Esophagus squamous epithelium (tissue), 5 donors: ENCODE results near the gene MBD3. TPM values are rescaled to one million over a fixed set of nuclear protein-coding genes. Genes with fewer than 3 reads are reported as not detected.
A peak's percentile ranks its signal among the peaks of the same experiment; 100 is the strongest.
"Not testable (repeated sequence)": the region's sequence is repeated elsewhere in the genome, so short reads cannot be mapped to it uniquely, and the experiment has no call there.

Experiments used
- DNase-seq: peaks from one replicate; lab custom pipeline; 2025; lab: John Stamatoyannopoulos, UW
- H3K27ac ChIP-seq, 4 donors: fragments of 200-600 bp; sonication (generic); one replicate each; pipeline ENCODE4 v1.5.1; 2016 to 2019; ENCODE audit warnings: mild to moderate bottlenecking in 1 of 4
- H3K27me3 ChIP-seq, 4 donors: fragments of 200-600 bp; sonication (generic); 1 replicate in 3 of 4; 2 replicates in 1 of 4; pipeline versions ENCODE4 v1.5.1 to v1.6.0; 2017 to 2021; ENCODE audit warnings: antibody characterized with exemption in 1 of 4
- H3K36me3 ChIP-seq, 3 donors: fragments of 200-600 bp; sonication (generic); one replicate each; pipeline ENCODE4 v1.5.1; 2016 to 2019
- H3K4me1 ChIP-seq, 3 donors: fragments of 200-600 bp; sonication (generic); one replicate each; pipeline ENCODE4 v1.5.1; 2017 to 2019
- H3K4me3 ChIP-seq, 4 donors: fragments of 200-600 bp; sonication (generic); 1 replicate in 3 of 4; 2 replicates in 1 of 4; pipeline ENCODE4 v1.5.1; 2016 to 2019; ENCODE audit warnings: mild to moderate bottlenecking in 2 of 4, moderate library complexity in 1 of 4
- H3K9me3 ChIP-seq, 3 donors: fragments of 200-600 bp; sonication (generic); one replicate each; pipeline ENCODE4 v1.5.1; 2016 to 2019
- POLR2A ChIP-seq, 4 donors: fragments of 450-650 bp; IDR thresholded peaks; one replicate each; pipeline ENCODE4 v1.6.1; 2017; ENCODE audit warnings: antibody characterized with exemption in 4 of 4, mild to moderate bottlenecking in 4 of 4, moderate library complexity in 3 of 4
- WGBS, 2 donors: methylation state at CpG; one replicate each; pipeline ENCODE4 v1.1.5; 2018; 5-methylcytosine and 5-hydroxymethylcytosine counted together
- intact Hi-C: fragments of 100-400 bp; cut with DNase I; formaldehyde crosslinking; loops from one replicate; pipeline ENCODE4 v1.15.0; 2022
- total RNA-seq, 4 donors: library from RNA; depleted of rRNA; stranded (reverse); fragments of >200 nt; gene quantifications; one replicate each; pipeline ENCODE4 v1.1.0, GENCODE V29; 2016
- TF ChIP-seq, protein P1 (sequence below), 6 experiments: fragments of 450-650 bp in 4 of 6; fragments of 200-600 bp in 2 of 6; sonication (generic) in 2 of 6; IDR thresholded peaks; one replicate each; pipeline ENCODE4 v1.5.1; 2016 to 2019; ENCODE audit warnings: antibody characterized with exemption in 6 of 6, mild to moderate bottlenecking in 4 of 6, moderate library complexity in 4 of 6
- donor health status: DM: yes; HTN: yes; CAD: no.

The MBD3 gene, protein sequence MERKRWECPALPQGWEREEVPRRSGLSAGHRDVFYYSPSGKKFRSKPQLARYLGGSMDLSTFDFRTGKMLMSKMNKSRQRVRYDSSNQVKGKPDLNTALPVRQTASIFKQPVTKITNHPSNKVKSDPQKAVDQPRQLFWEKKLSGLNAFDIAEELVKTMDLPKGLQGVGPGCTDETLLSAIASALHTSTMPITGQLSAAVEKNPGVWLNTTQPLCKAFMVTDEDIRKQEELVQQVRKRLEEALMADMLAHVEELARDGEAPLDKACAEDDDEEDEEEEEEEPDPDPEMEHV
- 10 to 100 TPM; 74.8 to 87.9 (median 84.3) TPM for total RNA-seq

DNA sequence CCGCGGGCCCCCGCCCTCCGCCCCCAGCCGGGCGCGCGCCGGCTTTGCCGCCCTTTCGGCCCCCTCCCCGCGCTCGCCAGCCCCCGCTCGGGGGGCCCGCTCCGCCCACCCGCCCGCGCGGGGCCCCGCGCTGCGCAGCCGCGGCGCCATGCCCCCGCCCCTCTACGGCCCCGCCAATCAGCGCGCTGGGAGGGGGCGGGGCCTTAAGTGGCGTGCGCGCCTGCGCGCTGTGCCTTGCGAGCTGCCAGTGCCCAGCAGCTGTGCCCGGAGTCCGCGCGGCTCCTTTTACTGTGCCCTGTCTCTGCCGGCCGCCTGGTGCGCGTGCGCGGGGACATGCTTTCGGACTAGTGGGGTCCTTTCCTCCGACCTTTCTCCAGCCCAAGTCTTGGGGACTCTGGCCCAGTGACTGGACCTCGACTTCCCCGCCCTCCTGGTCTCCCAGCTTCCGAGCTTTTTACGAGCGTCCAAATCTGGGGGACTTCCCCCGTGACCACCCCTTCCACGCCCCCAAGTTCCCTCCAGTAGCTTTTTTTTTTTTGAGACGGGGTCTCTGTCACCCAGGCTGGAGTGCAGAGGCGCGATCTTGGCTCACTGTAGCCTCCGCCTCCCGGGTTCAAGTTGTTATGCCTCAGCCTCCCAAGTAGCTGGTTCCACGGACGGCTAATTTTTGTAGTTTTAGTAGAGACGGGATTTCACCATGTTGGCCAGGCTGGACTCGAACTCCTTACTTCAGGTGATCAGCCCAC is at the start of gene MBD3:
Gene MBD3 (minus strand): TSS at position 111 of the 746 bp plus-strand sequence. CDS start 234 bp downstream, outside the sequence.
- H3K4me3 ChIP-seq: peak within 1 kb of the TSS; percentile 90 to 97 (median 92)
- H3K27ac ChIP-seq: peak within 1 kb of the TSS; percentile 95 to 100 (median 98)
- intact Hi-C loops: no loop called here
- H3K9me3 ChIP-seq: no peaks in the 10 kb centered on the region
- peak in 2 of 4 donors; percentile 48 to 64 for TF ChIP-seq POLR2A (IDR thresholded peaks at IDR 0.05)
- TF ChIP-seq, protein P1, sequence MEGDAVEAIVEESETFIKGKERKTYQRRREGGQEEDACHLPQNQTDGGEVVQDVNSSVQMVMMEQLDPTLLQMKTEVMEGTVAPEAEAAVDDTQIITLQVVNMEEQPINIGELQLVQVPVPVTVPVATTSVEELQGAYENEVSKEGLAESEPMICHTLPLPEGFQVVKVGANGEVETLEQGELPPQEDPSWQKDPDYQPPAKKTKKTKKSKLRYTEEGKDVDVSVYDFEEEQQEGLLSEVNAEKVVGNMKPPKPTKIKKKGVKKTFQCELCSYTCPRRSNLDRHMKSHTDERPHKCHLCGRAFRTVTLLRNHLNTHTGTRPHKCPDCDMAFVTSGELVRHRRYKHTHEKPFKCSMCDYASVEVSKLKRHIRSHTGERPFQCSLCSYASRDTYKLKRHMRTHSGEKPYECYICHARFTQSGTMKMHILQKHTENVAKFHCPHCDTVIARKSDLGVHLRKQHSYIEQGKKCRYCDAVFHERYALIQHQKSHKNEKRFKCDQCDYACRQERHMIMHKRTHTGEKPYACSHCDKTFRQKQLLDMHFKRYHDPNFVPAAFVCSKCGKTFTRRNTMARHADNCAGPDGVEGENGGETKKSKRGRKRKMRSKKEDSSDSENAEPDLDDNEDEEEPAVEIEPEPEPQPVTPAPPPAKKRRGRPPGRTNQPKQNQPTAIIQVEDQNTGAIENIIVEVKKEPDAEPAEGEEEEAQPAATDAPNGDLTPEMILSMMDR (IDR thresholded peaks at IDR 0.05): peak in 4 of 6 experiments; percentile 19 to 35 (median 26)
- peaks cover 7 to 32% (median 10%) of the 10 kb centered on the region in 3 donors for H3K36me3 ChIP-seq
- H3K4me1 ChIP-seq: peaks cover 25 to 52% (median 29%) of the 10 kb centered on the region in 3 donors
- WGBS, 2 donors: 0 to 1% methylated on average over 17 to 18 of the region's 68 CpGs
- DNase-seq: peak; percentile 49
- H3K27me3 ChIP-seq: no peaks in the 10 kb centered on the region

DNA sequence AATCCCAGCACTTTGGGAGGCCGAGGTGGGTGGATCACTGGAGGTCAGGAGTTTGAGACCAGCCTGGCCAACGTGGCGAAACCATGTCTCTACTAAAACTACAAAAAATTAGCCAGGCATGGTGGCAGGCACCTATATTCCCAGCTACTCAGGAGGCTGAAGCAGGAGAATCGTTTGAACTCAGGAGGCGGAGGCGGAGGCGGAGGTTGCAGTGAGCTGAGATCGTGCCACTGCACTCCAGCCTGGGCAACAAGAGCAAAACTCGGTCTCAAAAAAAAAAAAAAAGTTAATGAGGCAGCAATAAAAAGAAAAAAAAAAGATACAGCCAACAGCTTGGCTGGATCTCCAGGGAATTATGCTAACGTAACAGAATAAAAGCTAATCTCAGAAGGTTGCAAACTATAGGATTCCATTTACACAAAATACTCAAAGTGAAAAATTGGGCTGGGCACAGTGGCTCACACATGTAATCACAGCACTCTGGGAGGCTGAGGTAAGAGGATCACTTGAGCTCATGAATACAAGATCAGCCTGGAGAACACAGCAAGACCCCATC is 48.3 kb upstream of the MBD3 start:
- H3K4me1 ChIP-seq, H3K27me3 ChIP-seq, DNase-seq, intact Hi-C loops, H3K9me3 ChIP-seq, H3K27ac ChIP-seq, H3K4me3 ChIP-seq: not testable (repeated sequence)
- 92% methylated on average over 9 to 10 of the region's 10 CpGs for WGBS, 2 donors
- peaks cover 6 to 99% (median 9%) of the 10 kb centered on the region in 3 donors for H3K36me3 ChIP-seq

DNA sequence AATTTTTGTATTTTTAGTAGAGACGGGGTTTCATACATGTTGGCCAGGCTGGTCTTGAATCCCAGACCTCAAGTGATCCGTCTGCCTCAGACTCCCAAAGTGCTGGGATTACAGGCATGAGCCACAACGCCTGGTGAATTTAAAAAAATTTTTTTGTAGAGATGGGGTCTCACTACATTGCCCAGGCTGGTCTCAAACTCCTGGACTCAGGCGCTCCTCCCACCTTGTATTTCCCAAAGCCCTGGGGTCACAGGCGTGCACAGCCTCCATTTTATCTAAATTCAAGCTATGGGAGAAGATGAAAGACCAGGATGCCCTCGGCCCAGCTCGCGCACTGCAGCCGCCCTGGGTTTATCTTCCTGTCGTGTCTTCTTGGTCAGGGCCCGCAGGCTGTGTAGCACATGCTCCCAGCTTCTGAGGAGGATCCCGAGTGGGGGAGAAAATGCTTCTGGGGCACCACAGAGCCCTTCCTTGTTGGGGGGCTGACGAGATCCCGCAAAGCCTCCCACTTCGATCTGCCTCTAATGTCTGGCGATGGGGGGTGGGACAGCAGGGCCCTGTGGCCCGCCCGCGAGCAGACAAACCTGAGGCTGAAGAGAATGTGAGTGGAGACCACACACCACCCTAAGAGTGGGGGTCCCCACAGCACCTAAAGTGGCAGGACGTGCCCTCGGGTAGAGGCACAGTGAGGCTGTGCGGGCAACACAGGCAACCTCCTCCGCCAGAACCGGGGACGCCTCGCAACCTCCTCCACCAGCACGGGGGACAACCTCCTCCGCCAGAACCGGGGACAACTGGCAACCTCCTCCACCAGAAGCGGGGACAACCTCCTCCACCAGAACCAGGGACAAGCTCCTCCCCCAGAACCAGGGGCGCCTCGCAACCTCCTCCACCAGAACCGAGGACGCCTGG is 43.9 kb upstream of the MBD3 start:
- no peak overlapping the region for H3K27ac ChIP-seq
- WGBS, 2 donors: 93 to 94% methylated on average over 6 to 18 of the region's 34 CpGs
- H3K27me3 ChIP-seq: no peaks in the 10 kb centered on the region
- TF ChIP-seq, protein P1 (IDR thresholded peaks at IDR 0.05): no peak
- TF ChIP-seq POLR2A (IDR thresholded peaks at IDR 0.05): no peak
- H3K36me3 ChIP-seq: peaks cover 0 to 98% (median 0%) of the 10 kb centered on the region in 3 donors
- DNase-seq: no peak
- intact Hi-C loops: no loop called here
- H3K4me3 ChIP-seq: no peak overlapping the region
- no peaks in the 10 kb centered on the region for H3K9me3 ChIP-seq
- no peaks in the 10 kb centered on the region for H3K4me1 ChIP-seq

DNA sequence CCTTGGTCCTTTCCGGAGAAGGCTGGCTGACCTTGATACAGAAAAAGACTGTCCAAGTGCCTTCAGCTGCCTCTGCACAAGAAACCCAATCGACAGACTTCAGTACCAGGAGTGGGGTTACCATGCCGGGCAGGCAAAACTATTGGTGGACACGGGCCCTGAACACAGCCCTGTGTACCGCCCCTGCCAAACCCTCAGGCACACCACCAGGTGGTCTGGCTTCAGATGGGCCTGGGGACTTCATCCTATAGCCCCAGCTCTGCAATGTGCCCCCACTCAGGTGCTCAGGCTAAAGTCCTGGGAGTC is 42.2 kb upstream of the MBD3 start:
- intact Hi-C loops: no loop called here
- Histone ChIP-seq H3K9me3 (no peaks in the 10 kb centered on the region), H3K36me3 (peaks cover 0 to 99% (median 0%) of the 10 kb centered on the region in 3 donors)

More for the DNA sequence above, 42.2 kb upstream of the MBD3 start:
- Histone ChIP-seq H3K27ac (no peak overlapping the region), H3K4me3 (no peak overlapping the region), H3K4me1 (no peaks in the 10 kb centered on the region), H3K27me3 (no peaks in the 10 kb centered on the region)
- TF ChIP-seq POLR2A (IDR thresholded peaks at IDR 0.05): no peak
- TF ChIP-seq, protein P1 (IDR thresholded peaks at IDR 0.05): no peak
- DNase-seq: no peak
- 90 to 100% methylated on average over 2 to 4 of the region's 5 CpGs for WGBS, 2 donors
